DOHH2 (cell line): ENCODE results near the gene ZNF786.

Experiments used
- CTCF ChIP-seq: fragments of 200-600 bp; sonication (generic); IDR thresholded peaks from one replicate; pipeline ENCODE4 v1.5.1; 2014; ENCODE audit warnings: antibody characterized with exemption, mild to moderate bottlenecking, low read depth, low read length; ENCODE audit not compliant: poor library complexity, severe bottlenecking
- EZH2phosphoT487 ChIP-seq: fragments of 200-600 bp; sonication (generic); IDR thresholded peaks from 2 replicates; pipeline ENCODE4 v1.6.1; 2017; ENCODE audit warnings: borderline replicate concordance, mild to moderate bottlenecking, antibody characterized with exemption, low read length, moderate library complexity, mixed read lengths

GRCh38 chr7:149050941-149051340 lies 39.6 kb downstream of the ZNF786 start:
- TF ChIP-seq CTCF (no peak), EZH2phosphoT487 (no peak)
